HG02973 (cell line): ENCODE results near the gene GCC2.
"Not testable (repeated sequence)": the region's sequence is repeated elsewhere in the genome, so short reads cannot be mapped to it uniquely, and the experiment has no call there.

Experiments
- ATAC-seq: cut with Tn5 transposase; IDR thresholded peaks from one replicate; pipeline ENCODE4 v1.9.1; 2021; ENCODE audit warnings: moderate library complexity; ENCODE audit not compliant: unreplicated experiment

The GCC2 gene

GRCh38 chr2:108524688-108525087 lies 75.7 kb downstream of the GCC2 start:
- not testable (repeated sequence) for ATAC-seq

- ATAC-seq, result not testable (repeated sequence)
Measured at GRCh38 chr2:108525258-108525657, 76.3 kb downstream of the GCC2 start.

- no peak for ATAC-seq
Measured at GRCh38 chr2:108531674-108532055, 82.7 kb downstream of the GCC2 start.

- peak; percentile 84 for ATAC-seq
Measured at GRCh38 chr2:108533832-108534583, 85.0 kb downstream of the GCC2 start, which contains the start of gene LIMS1. TSS of gene LIMS1 (plus strand) at chr2:108534470. CDS start at chr2:108534563, 93 bp downstream.

GRCh38 chr2:108534584-108535356 lies 85.8 kb downstream of the GCC2 start:
- peak; percentile 37 for ATAC-seq

GRCh38 chr2:108535357-108535631 lies 86.3 kb downstream of the GCC2 start:
- ATAC-seq, result no peak

GRCh38 chr2:108536133-108536780 lies 87.3 kb downstream of the GCC2 start:
- no peak for ATAC-seq

- no peak for ATAC-seq
Measured at GRCh38 chr2:108536911-108537310, 87.9 kb downstream of the GCC2 start.

- no peak for ATAC-seq
Measured at GRCh38 chr2:108538000-108538625, 89.1 kb downstream of the GCC2 start.

GRCh38 chr2:108541451-108541850 lies 92.4 kb downstream of the GCC2 start:
- ATAC-seq, result no peak

- no peak for ATAC-seq
Measured at GRCh38 chr2:108542071-108542470, 93.1 kb downstream of the GCC2 start.

GRCh38 chr2:108547606-108548005 lies 98.6 kb downstream of the GCC2 start:
- ATAC-seq, result no peak

GRCh38 chr2:108548208-108549003 lies 99.4 kb downstream of the GCC2 start:
- no peak for ATAC-seq

- no peak for ATAC-seq
Measured at GRCh38 chr2:108552566-108552965, 103.6 kb downstream of the GCC2 start.

GRCh38 chr2:108553209-108553919 lies 104.4 kb downstream of the GCC2 start:
- no peak for ATAC-seq

- no peak for ATAC-seq
Measured at GRCh38 chr2:108554528-108554927, 105.5 kb downstream of the GCC2 start.

- no peak for ATAC-seq
Measured at GRCh38 chr2:108555572-108555971, 106.6 kb downstream of the GCC2 start.

GRCh38 chr2:108556581-108556980 lies 107.6 kb downstream of the GCC2 start:
- ATAC-seq, result not testable (repeated sequence)
